ES-I3 (cell line): ENCODE results near the gene PRCP.
"Not testable (repeated sequence)": the region's sequence is repeated elsewhere in the genome, so short reads cannot be mapped to it uniquely, and the experiment has no call there.

ENCODE experiments used
- H3K36me3 ChIP-seq: 2 replicates; pipeline ENCODE4 v1.6.1; 2013; ENCODE audit warnings: mild to moderate bottlenecking, low read length, control low read depth, moderate library complexity; ENCODE audit not compliant: insufficient read depth
- H3K4me1 ChIP-seq: 2 replicates; pipeline ENCODE4 v1.6.1; 2013; ENCODE audit warnings: mild to moderate bottlenecking, control low read depth, low read length; ENCODE audit not compliant: insufficient read depth
- H3K9ac ChIP-seq: 2 replicates; pipeline ENCODE4 v1.6.1; 2013; ENCODE audit warnings: low read depth, mild to moderate bottlenecking, low read length, moderate library complexity
- H3K9me3 ChIP-seq: 2 replicates; pipeline ENCODE4 v1.6.1; 2013; ENCODE audit warnings: mild to moderate bottlenecking, low read length, moderate library complexity; ENCODE audit not compliant: control insufficient read depth, insufficient read depth

The PRCP gene

DNA sequence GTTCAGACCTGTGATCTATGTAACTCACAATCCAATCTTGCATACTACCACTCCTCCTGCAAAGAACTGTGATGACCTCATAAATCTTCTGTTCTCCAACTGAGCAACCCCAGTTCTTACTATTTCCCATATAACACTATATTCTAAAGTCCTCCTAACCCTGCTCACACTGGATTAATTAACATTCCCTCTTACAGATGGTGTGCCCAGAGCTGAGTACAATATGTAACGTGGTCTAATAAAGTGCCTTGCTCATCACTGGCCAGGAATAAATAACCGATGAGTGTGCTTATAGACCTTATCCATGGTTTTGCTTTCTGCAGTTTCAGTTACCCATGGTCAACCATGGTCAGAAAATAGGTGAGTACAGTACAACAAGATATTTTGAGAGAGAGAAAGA lies 28.6 kb downstream of the PRCP start:
- no peaks in the 10 kb centered on the region for H3K9me3 ChIP-seq
- H3K36me3 ChIP-seq, result no peaks in the 10 kb centered on the region
- H3K9ac ChIP-seq, result no peak overlapping the region
- H3K4me1 ChIP-seq, result no peaks in the 10 kb centered on the region

GRCh38 chr11:82869657-82870056 lies 30.6 kb downstream of the PRCP start:
- Histone ChIP-seq H3K9ac (no peak overlapping the region), H3K4me1 (0 out of 2 replicates have a peak, but pooled peaks cover 2% of the 10 kb centered on the region), H3K36me3 (no peaks in the 10 kb centered on the region), H3K9me3 (no peaks in the 10 kb centered on the region)

GRCh38 chr11:82867495-82868082 lies 32.6 kb downstream of the PRCP start:
- H3K9me3 ChIP-seq, result no peaks in the 10 kb centered on the region
- H3K36me3 ChIP-seq, result no peaks in the 10 kb centered on the region
- H3K9ac ChIP-seq, result no peak overlapping the region
- 0 out of 2 replicates have a peak, but pooled peaks cover 6% of the 10 kb centered on the region for H3K4me1 ChIP-seq

DNA sequence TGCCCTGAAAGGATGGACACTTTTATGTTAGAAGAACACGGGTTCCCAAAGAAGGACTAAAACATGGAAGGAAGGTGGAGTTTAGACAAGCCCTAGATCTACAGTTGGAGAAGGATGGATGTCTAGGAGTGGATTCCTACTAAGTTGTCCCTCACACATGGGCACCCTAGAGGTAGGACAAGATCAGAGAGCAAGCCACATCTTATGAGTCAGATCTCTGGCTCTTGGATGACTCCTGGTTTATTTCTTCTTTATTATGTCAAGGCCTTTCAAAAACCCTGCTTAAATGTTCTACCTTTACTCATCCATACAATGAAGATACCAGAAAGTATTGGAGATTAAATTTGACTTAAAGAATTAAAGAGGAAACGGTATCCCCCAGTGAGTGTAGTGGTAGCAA lies 34.4 kb downstream of the PRCP start:
- 0 out of 2 replicates have a peak, but pooled peaks cover 6% of the 10 kb centered on the region for H3K4me1 ChIP-seq
- no peak overlapping the region for H3K9ac ChIP-seq
- H3K9me3 ChIP-seq, result no peaks in the 10 kb centered on the region
- H3K36me3 ChIP-seq, result no peaks in the 10 kb centered on the region

- H3K9ac ChIP-seq, result no peak overlapping the region
- no peaks in the 10 kb centered on the region for H3K36me3 ChIP-seq
- 0 out of 2 replicates have a peak, but pooled peaks cover 6% of the 10 kb centered on the region for H3K4me1 ChIP-seq
- H3K9me3 ChIP-seq, result no peaks in the 10 kb centered on the region
Measured at GRCh38 chr11:82864268-82864667, 36.0 kb downstream of the PRCP start.

- 0 out of 2 replicates have a peak, but pooled peaks cover 6% of the 10 kb centered on the region for H3K4me1 ChIP-seq
- no peaks in the 10 kb centered on the region for H3K36me3 ChIP-seq
- H3K9ac ChIP-seq, result no peak overlapping the region
- H3K9me3 ChIP-seq, result no peaks in the 10 kb centered on the region
Measured at GRCh38 chr11:82863209-82863608, 37.0 kb downstream of the PRCP start.

DNA sequence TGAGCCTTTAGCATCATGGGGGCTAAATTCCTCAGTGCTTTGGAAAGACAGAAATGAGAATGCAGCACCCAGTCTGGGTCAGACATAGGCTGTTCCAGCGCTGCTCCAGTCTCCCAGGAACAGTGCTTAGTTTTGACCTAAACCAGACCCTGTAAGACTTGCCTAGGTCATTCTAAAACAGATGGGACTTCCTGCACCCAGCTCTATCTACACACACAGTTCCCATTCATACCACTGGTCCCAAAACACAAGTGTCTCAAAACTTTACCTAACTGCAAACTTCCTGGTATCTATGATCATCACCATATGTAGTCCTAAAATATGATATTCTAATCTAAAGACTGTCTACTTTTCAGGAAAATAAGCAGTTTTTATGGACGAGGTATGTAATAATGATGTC lies 37.9 kb downstream of the PRCP start:
- H3K9ac ChIP-seq, result no peak overlapping the region
- 0 out of 2 replicates have a peak, but pooled peaks cover 6% of the 10 kb centered on the region for H3K4me1 ChIP-seq
- H3K36me3 ChIP-seq, result no peaks in the 10 kb centered on the region

DNA sequence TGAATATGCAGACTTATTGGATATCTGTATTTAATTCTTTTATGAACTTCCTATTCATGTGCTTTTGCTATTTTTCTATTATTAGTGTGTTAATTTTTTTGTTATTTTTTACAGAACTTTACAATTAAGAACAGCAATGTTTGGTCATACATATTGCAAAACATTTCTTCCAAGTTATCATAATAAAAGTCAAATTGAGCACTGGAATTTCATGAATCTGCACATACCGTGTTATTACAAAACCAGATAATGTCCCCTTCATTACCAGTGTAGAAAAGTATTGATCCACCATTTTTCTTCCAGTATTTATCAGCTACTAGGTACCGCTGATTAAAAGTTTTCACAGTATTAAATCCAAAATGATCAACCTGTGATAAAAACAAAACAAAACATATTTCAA lies 40.5 kb downstream of the PRCP start:
- 0 out of 2 replicates have a peak, but pooled peaks cover 5% of the 10 kb centered on the region for H3K4me1 ChIP-seq
- no peaks in the 10 kb centered on the region for H3K9me3 ChIP-seq
- no peak overlapping the region for H3K9ac ChIP-seq
- H3K36me3 ChIP-seq, result no peaks in the 10 kb centered on the region

More for the DNA sequence above, 37.9 kb downstream of the PRCP start:
- H3K9me3 ChIP-seq, result no peaks in the 10 kb centered on the region

GRCh38 chr11:82858556-82859091 lies 41.6 kb downstream of the PRCP start:
- Histone ChIP-seq H3K9me3 (no peaks in the 10 kb centered on the region), H3K9ac (no peak overlapping the region), H3K4me1 (no peaks in the 10 kb centered on the region), H3K36me3 (no peaks in the 10 kb centered on the region)

DNA sequence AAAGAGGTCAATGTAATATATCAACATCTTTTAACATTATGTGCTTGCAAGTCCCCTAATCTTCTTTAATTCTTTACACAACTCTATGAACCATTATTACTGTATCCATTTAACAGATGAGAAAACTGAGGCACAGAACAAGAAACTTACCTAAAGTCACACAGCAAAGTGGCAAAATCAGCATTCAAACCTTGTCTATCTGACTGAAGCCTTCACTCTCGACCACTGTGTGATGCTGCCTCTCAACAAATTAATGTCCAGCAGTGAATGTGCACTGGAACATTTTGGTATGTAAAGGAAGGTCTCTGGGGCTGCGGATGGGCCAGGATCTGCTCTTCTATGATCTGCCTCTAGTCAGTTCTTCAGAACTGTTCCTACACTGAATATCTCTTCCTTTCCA lies 42.1 kb downstream of the PRCP start:
- H3K9ac ChIP-seq, result no peak overlapping the region
- no peaks in the 10 kb centered on the region for H3K9me3 ChIP-seq
- H3K36me3 ChIP-seq, result no peaks in the 10 kb centered on the region
- no peaks in the 10 kb centered on the region for H3K4me1 ChIP-seq

- Histone ChIP-seq H3K36me3 (no peaks in the 10 kb centered on the region), H3K9me3 (no peaks in the 10 kb centered on the region), H3K9ac (no peak overlapping the region), H3K4me1 (no peaks in the 10 kb centered on the region)
Measured at GRCh38 chr11:82857145-82857544, 43.1 kb downstream of the PRCP start.

DNA sequence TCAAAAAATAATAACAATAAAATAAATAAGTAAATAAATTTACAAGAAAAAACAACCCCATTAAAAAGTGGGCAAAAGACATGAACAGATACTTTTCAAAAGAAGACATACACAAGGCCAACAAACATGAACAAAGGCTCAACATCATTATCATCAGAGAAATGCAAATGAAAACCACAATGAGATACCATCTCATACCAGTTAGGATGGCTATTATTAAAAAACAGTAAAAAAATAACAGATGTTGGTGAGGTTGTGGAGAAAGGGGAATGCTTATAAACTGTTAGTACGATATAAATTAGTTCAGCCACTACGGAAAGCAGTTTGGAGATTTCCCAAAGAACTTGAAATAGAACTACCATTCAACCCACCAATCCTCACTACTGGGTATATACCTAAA lies 44.6 kb downstream of the PRCP start:
- no peaks in the 10 kb centered on the region for H3K9me3 ChIP-seq
- H3K9ac ChIP-seq, result no peak overlapping the region
- no peaks in the 10 kb centered on the region for H3K4me1 ChIP-seq
- no peaks in the 10 kb centered on the region for H3K36me3 ChIP-seq

- H3K36me3 ChIP-seq, H3K4me1 ChIP-seq, H3K9me3 ChIP-seq, H3K9ac ChIP-seq: not testable (repeated sequence)
Measured at GRCh38 chr11:82854916-82855315, 45.3 kb downstream of the PRCP start.

GRCh38 chr11:82854242-82854641 lies 46.0 kb downstream of the PRCP start:
- H3K36me3 ChIP-seq, result no peaks in the 10 kb centered on the region
- H3K4me1 ChIP-seq, result no peaks in the 10 kb centered on the region
- no peak overlapping the region for H3K9ac ChIP-seq
- no peaks in the 10 kb centered on the region for H3K9me3 ChIP-seq

DNA sequence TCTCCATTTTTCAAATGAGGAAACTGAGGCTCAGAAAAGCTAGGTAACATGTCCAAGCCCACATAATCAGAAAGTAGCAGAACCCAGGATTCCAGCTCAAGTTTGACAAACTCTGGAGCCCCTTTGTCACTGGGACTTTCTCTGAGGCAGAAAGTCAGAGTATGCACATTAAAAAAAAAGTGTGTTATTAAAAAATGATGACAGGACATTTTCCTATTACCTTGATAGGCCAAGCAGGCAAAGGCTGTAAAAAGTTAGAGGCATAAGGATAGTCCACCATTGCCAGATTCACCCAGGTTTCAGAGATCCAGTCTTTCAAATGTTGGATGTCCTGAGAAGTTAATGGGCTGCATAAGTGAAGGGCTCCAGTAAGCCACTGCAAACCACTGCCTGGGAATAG lies 51.4 kb downstream of the PRCP start:
- Histone ChIP-seq H3K4me1 (peaks cover 5% of the 10 kb centered on the region; the same call in 1 of the 2 replicates), H3K36me3 (no peaks in the 10 kb centered on the region), H3K9ac (no peak overlapping the region), H3K9me3 (no peaks in the 10 kb centered on the region)
